IMR-90 (cell line): ENCODE results near the gene TTC3. TPM values are rescaled to one million over a fixed set of nuclear protein-coding genes. Genes with fewer than 3 reads are reported as not detected.

ENCODE experiments used
- ATAC-seq: fragments of 200-7000 bp; cut with Tn5 transposase; 2 replicates; pipeline ENCODE4 v1.9.1; 2020; ENCODE audit warnings: low read depth, mild to moderate bottlenecking, moderate library complexity
- BruUV-seq: library from RNA; stranded (reverse); fragments of 400-500 nt; replicated peaks from 2 replicates; lab custom pipeline; 2021; lab: Mats Ljungman, UMichigan
- CTCF ChIA-PET: fragments of 300-600 bp; formaldehyde crosslinking; extraction: SDS; loops from one replicate; lab custom pipeline; 2021; ENCODE audit warnings: antibody characterized with exemption; lab: Yijun Ruan, JAX
- POLR2A ChIA-PET: fragments of 300-600 bp; sonication (Branson Sonifier 250); formaldehyde crosslinking; loops from one replicate; lab custom pipeline; 2022; ENCODE audit warnings: antibody characterized with exemption; ENCODE audit not compliant: unreplicated experiment; lab: Charles Lee
- DNase-seq: peaks from one replicate; pipeline ENCODE4 v3.0.0; 2013
- H2AFZ ChIP-seq: replicated peaks from 2 replicates; pipeline ENCODE3; 2013; ENCODE audit warnings: low read length, mild to moderate bottlenecking; ENCODE audit not compliant: poor library complexity
- H2AK5ac ChIP-seq: 2 replicates; pipeline ENCODE4 v1.6.1; 2013; ENCODE audit warnings: low read depth, low read length, inconsistent platforms
- H2AK9ac ChIP-seq: replicated peaks from 2 replicates; pipeline ENCODE3; 2013; ENCODE audit warnings: mild to moderate bottlenecking, low read depth, low read length, moderate library complexity; ENCODE audit not compliant: poor library complexity
- H2BK120ac ChIP-seq: 2 replicates; pipeline ENCODE4 v1.6.1; 2013; ENCODE audit warnings: low read depth, low read length, inconsistent platforms
- H2BK15ac ChIP-seq: 3 replicates; pipeline ENCODE4 v1.6.1; 2013; ENCODE audit warnings: low read depth, low read length, inconsistent platforms
- H2BK20ac ChIP-seq: 2 replicates; pipeline ENCODE4 v1.6.1; 2013; ENCODE audit warnings: low read depth, mild to moderate bottlenecking, inconsistent platforms, low read length, moderate library complexity
- H2BK5ac ChIP-seq: 2 replicates; pipeline ENCODE4 v1.6.1; 2013; ENCODE audit warnings: mild to moderate bottlenecking, low read depth, low read length, inconsistent platforms; ENCODE audit not compliant: poor library complexity, severe bottlenecking
- H3K14ac ChIP-seq: replicated peaks from 2 replicates; pipeline ENCODE4 v1.6.1; 2013; ENCODE audit warnings: low read depth, low read length, inconsistent platforms
- H3K18ac ChIP-seq: 2 replicates; pipeline ENCODE4 v1.6.1; 2013; ENCODE audit warnings: low read depth, low read length, control low read depth
- H3K23ac ChIP-seq: 2 replicates; pipeline ENCODE4 v1.6.1; 2013; ENCODE audit warnings: low read depth, low read length, inconsistent platforms
- H3K27ac ChIP-seq: 2 replicates; pipeline ENCODE4 v1.5.1; 2013; ENCODE audit warnings: mild to moderate bottlenecking, control low read depth, low read length; ENCODE audit not compliant: insufficient read depth
- H3K27me3 ChIP-seq: 2 replicates; pipeline ENCODE4 v1.6.1; 2013; ENCODE audit warnings: low read length; ENCODE audit not compliant: control insufficient read depth, insufficient read depth
- H3K36me3 ChIP-seq: 2 replicates; pipeline ENCODE4 v1.6.1; 2013; ENCODE audit warnings: low read length, mixed read lengths; ENCODE audit not compliant: control insufficient read depth, insufficient read depth
- H3K4ac ChIP-seq: 2 replicates; pipeline ENCODE4 v1.6.1; 2013; ENCODE audit warnings: low read depth, low read length, inconsistent platforms
- H3K4me1 ChIP-seq: 2 replicates; pipeline ENCODE4 v1.6.1; 2013; ENCODE audit warnings: low read length, mixed read lengths; ENCODE audit not compliant: control insufficient read depth, insufficient read depth
- H3K4me2 ChIP-seq: 2 replicates; pipeline ENCODE4 v1.6.1; 2013; ENCODE audit warnings: low read depth, mild to moderate bottlenecking, control low read depth, low read length, moderate library complexity
- H3K4me3 ChIP-seq: 2 replicates; pipeline ENCODE4 v1.5.1; 2013; ENCODE audit warnings: low read depth, mild to moderate bottlenecking, control low read depth, low read length, moderate library complexity; ENCODE audit not compliant: insufficient read depth
- H3K56ac ChIP-seq: 2 replicates; pipeline ENCODE4 v1.6.1; 2013; ENCODE audit warnings: low read length, inconsistent platforms; ENCODE audit not compliant: insufficient read depth; ENCODE audit errors: extremely low read depth
- H3K79me1 ChIP-seq, 2 experiments: 2 replicates each; pipeline ENCODE4 v1.6.1; 2013; ENCODE audit warnings: low read length in 2 of 2, inconsistent platforms in 1 of 2, low read depth in 1 of 2
- H3K9ac ChIP-seq: 2 replicates; pipeline ENCODE4 v1.6.1; 2013; ENCODE audit warnings: low read depth, low read length, control low read depth
- H3K9me1 ChIP-seq: 2 replicates; pipeline ENCODE4 v1.6.1; 2013; ENCODE audit warnings: low read length, inconsistent platforms; ENCODE audit not compliant: insufficient read depth
- H3K9me3 ChIP-seq: 2 replicates; pipeline ENCODE4 v1.6.1; 2013; ENCODE audit warnings: low read length; ENCODE audit not compliant: control insufficient read depth, insufficient read depth
- H4K20me1 ChIP-seq: 2 replicates; pipeline ENCODE4 v1.6.1; 2013; ENCODE audit warnings: low read length, inconsistent platforms; ENCODE audit not compliant: insufficient read depth
- H4K5ac ChIP-seq: 2 replicates; pipeline ENCODE4 v1.6.1; 2013; ENCODE audit warnings: mild to moderate bottlenecking, low read depth, low read length, control low read depth
- H4K8ac ChIP-seq, 2 experiments: 2 replicates each; pipeline ENCODE4 v1.6.1; 2013; ENCODE audit warnings: low read depth in 2 of 2, low read length in 2 of 2, control low read depth in 1 of 2, inconsistent platforms in 1 of 2
- H4K91ac ChIP-seq: 2 replicates; pipeline ENCODE4 v1.6.1; 2013; ENCODE audit warnings: low read depth, low read length, inconsistent platforms; ENCODE audit not compliant: insufficient read depth
- MAZ ChIP-seq: IDR thresholded peaks from 2 replicates; pipeline ENCODE4 v1.6.1; 2012; ENCODE audit warnings: low read depth, mild to moderate bottlenecking, low read length, improper control_type of control experiment, moderate library complexity, borderline replicate concordance
- NFE2L2 ChIP-seq: fragments of 150-350 bp; IDR thresholded peaks from 2 replicates; pipeline ENCODE4 v1.6.1; 2016; ENCODE audit warnings: low read depth, mild to moderate bottlenecking, low read length
- RFX5 ChIP-seq: IDR thresholded peaks from 2 replicates; pipeline ENCODE4 v1.8.0; 2012; ENCODE audit warnings: low read depth, mild to moderate bottlenecking, low read length, moderate library complexity
- SMC3 ChIP-seq: fragments of 150-350 bp; IDR thresholded peaks from 2 replicates; pipeline ENCODE4 v1.6.1; 2016; ENCODE audit warnings: low read depth, mild to moderate bottlenecking, antibody characterized with exemption, low read length, moderate library complexity
- WGBS, 2 experiments: methylation state at CpG; one replicate each; pipeline versions ENCODE4 v1.1.5 to v1.1.7; 2013; ENCODE audit warnings: missing lambda C conversion rate in 2 of 2; ENCODE audit not compliant: insufficient read length in 1 of 2; ENCODE audit errors: extremely low coverage in 2 of 2; 5-methylcytosine and 5-hydroxymethylcytosine counted together
- dilution Hi-C: fragments of 300-500 bp; cut with HindIII; formaldehyde crosslinking; loops from one replicate; pipeline ENCODE4 v1.14.3; 2018; ENCODE audit warnings: low sequenced_read_pairs; ENCODE audit not compliant: unreplicated experiment
- in situ Hi-C: fragments of 300-500 bp; cut with MboI; formaldehyde crosslinking; loops from 3 replicates; pipeline ENCODE4 v1.14.3; 2019; ENCODE audit warnings: low sequenced_read_pairs, inconsistent platforms, mixed read lengths
- intact Hi-C: fragments of 100-400 bp; cut with micrococcal nuclease; formaldehyde crosslinking; loops from 2 replicates; pipeline ENCODE4 v1.10.0; 2022
- polyA plus RNA-seq, 3 experiments: library from polyadenylated mRNA; depleted of rRNA; stranded (reverse); fragments of >200 nt; gene quantifications; 2 replicates each; pipeline ENCODE4 v1.2.3, GENCODE V29; 2012; ENCODE audit warnings: low replicate concordance in 1 of 3
- total RNA-seq: library from RNA; depleted of rRNA; stranded (reverse); fragments of >200 nt; gene quantifications from 2 replicates; pipeline ENCODE4 v1.2.3, GENCODE V29; 2012
- TF ChIP-seq, protein P1 (sequence below): fragments of 150-350 bp; IDR thresholded peaks from 2 replicates; pipeline ENCODE4 v1.6.1; 2016; ENCODE audit warnings: low read depth, mild to moderate bottlenecking, low read length, moderate library complexity, borderline replicate concordance
- TF ChIP-seq, protein P2 (sequence below): conservative IDR thresholded peaks from 2 replicates; pipeline ENCODE4 v1.5.1; 2012; ENCODE audit warnings: mild to moderate bottlenecking, low read depth, low read length, improper control_type of control experiment

The TTC3 gene
- total and polyA plus RNA-seq, 2 of the 4 experiments (the other 2 are of a cell fraction): 96.7 to 293 TPM

- Histone ChIP-seq H3K18ac (no peak overlapping the region), H3K4me1 (peaks cover 5% of the 10 kb centered on the region), H3K27me3 (no peaks in the 10 kb centered on the region), H3K4me2 (no peak overlapping the region), H2BK5ac (peak overlapping the region; percentile 41), H3K56ac (no peak overlapping the region), H3K4me3 (no peak overlapping the region), H2BK20ac (no peak overlapping the region), H3K27ac (no peak overlapping the region), H3K9me3 (no peaks in the 10 kb centered on the region), H2AFZ (no peak overlapping the region), H3K36me3 (peaks cover 39% of the 10 kb centered on the region), H2BK120ac (no peak overlapping the region), H2AK5ac (no peak overlapping the region), H3K9me1 (peaks cover 7% of the 10 kb centered on the region), H3K79me1 (peaks cover 6 to 32% of the 10 kb centered on the region in 2 experiments; a peak in 2 of 4 replicates), H3K9ac (no peak overlapping the region), H4K20me1 (no peaks in the 10 kb centered on the region; the same call in 1 of the 2 replicates), H4K91ac (no peak overlapping the region), H3K4ac (no peak overlapping the region), H4K8ac (no peak overlapping the region), H2BK15ac (no peak overlapping the region), H3K14ac (no peak overlapping the region), H2AK9ac (no peak overlapping the region), H4K5ac (no peak overlapping the region), H3K23ac (no peak overlapping the region)
- TF ChIP-seq SMC3 (no peak), RFX5 (no peak), NFE2L2 (no peak), MAZ (no peak)
- TF ChIP-seq, protein P1, sequence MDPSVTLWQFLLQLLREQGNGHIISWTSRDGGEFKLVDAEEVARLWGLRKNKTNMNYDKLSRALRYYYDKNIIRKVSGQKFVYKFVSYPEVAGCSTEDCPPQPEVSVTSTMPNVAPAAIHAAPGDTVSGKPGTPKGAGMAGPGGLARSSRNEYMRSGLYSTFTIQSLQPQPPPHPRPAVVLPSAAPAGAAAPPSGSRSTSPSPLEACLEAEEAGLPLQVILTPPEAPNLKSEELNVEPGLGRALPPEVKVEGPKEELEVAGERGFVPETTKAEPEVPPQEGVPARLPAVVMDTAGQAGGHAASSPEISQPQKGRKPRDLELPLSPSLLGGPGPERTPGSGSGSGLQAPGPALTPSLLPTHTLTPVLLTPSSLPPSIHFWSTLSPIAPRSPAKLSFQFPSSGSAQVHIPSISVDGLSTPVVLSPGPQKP: no peak
- TF ChIP-seq, protein P2, sequence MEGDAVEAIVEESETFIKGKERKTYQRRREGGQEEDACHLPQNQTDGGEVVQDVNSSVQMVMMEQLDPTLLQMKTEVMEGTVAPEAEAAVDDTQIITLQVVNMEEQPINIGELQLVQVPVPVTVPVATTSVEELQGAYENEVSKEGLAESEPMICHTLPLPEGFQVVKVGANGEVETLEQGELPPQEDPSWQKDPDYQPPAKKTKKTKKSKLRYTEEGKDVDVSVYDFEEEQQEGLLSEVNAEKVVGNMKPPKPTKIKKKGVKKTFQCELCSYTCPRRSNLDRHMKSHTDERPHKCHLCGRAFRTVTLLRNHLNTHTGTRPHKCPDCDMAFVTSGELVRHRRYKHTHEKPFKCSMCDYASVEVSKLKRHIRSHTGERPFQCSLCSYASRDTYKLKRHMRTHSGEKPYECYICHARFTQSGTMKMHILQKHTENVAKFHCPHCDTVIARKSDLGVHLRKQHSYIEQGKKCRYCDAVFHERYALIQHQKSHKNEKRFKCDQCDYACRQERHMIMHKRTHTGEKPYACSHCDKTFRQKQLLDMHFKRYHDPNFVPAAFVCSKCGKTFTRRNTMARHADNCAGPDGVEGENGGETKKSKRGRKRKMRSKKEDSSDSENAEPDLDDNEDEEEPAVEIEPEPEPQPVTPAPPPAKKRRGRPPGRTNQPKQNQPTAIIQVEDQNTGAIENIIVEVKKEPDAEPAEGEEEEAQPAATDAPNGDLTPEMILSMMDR: no peak
- in situ Hi-C loops (no loop called here), dilution Hi-C loops (no loop called here), intact Hi-C loops (no loop called here)
- DNase-seq (no peak), ATAC-seq (no peak)
- no TSS peak for BruUV-seq
- POLR2A ChIA-PET: no interaction called here
- no CpG with 5 or more reads among the region's 1 CpG for WGBS, 2 experiments
- CTCF ChIA-PET: no interaction called here
Observed at GRCh38 chr21:37159949-37160348, 86.9 kb downstream of the TTC3 start.
